ENCODE results near the gene HSD11B1L.

DNA sequence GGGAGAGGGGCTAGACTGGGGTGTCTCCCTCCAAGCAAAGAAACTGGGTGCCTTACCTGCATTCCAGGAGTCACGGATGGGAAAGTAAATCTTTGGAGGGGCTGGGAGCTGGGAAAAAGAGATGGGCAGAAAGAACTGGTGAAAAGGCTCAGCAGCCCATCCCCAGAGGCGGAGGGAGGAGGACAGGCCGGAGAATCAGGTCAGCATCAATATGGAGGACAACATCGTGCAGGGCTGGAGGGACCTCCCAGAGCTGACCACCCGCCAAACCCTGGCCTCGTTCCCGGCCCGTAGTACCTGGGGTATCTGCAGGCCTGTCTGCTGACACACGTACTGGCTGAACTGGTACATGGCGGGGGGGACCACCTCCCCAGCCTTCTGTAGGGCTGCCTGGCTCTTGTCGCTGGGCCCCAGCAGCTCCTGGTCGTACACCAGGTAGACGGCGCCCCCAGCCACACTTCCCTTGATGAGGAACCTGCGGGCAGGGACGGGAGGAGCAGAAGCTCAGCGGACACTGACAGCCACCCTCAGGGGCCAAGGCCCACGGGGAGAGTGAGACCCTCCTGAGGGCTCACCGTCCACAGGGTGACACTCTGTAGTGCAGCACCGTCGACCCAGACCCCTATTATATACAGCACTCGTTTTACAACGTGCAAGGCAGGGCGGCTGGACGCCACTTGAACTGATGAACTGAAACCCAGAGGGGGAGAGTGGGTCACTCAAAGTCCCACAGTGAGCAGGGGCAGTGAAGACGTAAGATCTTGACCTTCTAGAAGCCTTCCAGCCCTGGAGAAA lies 1.3 kb upstream of the HSD11B1L start:
- TF ChIP-seq, protein P1, sequence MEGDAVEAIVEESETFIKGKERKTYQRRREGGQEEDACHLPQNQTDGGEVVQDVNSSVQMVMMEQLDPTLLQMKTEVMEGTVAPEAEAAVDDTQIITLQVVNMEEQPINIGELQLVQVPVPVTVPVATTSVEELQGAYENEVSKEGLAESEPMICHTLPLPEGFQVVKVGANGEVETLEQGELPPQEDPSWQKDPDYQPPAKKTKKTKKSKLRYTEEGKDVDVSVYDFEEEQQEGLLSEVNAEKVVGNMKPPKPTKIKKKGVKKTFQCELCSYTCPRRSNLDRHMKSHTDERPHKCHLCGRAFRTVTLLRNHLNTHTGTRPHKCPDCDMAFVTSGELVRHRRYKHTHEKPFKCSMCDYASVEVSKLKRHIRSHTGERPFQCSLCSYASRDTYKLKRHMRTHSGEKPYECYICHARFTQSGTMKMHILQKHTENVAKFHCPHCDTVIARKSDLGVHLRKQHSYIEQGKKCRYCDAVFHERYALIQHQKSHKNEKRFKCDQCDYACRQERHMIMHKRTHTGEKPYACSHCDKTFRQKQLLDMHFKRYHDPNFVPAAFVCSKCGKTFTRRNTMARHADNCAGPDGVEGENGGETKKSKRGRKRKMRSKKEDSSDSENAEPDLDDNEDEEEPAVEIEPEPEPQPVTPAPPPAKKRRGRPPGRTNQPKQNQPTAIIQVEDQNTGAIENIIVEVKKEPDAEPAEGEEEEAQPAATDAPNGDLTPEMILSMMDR (IDR thresholded peaks at IDR 0.05), result no peak
- no peak for TF ChIP-seq POLR2AphosphoS5 (IDR thresholded peaks at IDR 0.05; ENCODE audit: insufficient read depth in 1 of 2, low read depth in 1 of 2)

Measured in vagina (tissue), 2 donors.